NCI-H2171 (cell line): Measurements from ENCODE around the gene R3HDM1.
A peak's percentile ranks its signal among the peaks of the same experiment; 100 is the strongest.
"Not testable (repeated sequence)": the region's sequence is repeated elsewhere in the genome, so short reads cannot be mapped to it uniquely, and the experiment has no call there.

Experiments
- DNase-seq: peaks from one replicate; lab custom pipeline; 2025; lab: John Stamatoyannopoulos, UW

Gene R3HDM1

GRCh38 chr2:135531231-135532197, at the start of gene R3HDM1:
R3HDM1 (plus strand) TSS chr2:135531484; CDS start chr2:135604846, 73,362 bp downstream.
- peak; percentile 99 for DNase-seq

DNA sequence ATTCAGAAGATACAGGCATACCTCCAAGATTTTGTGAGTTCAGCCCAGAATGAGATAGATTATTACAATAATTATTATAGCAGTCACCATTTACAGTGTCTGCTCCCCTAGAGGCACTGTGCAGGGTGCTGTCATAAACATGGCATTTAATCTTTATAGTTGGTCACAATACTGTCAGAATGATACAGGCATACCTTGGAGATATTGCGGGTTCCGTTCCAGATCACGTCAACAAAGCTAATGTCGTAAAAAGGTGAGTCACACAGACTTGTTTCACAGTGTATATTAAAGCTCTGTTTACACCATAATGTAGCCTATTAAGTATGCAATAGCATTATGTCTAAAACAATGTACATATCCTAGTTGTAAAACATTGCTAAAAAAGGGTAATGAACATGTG, 45.8 kb upstream of the R3HDM1 start:
- DNase-seq, result no peak

GRCh38 chr2:135490376-135490775, 40.9 kb upstream of the R3HDM1 start:
- no peak for DNase-seq

GRCh38 chr2:135494503-135494902, 36.8 kb upstream of the R3HDM1 start:
- DNase-seq, result no peak

DNA sequence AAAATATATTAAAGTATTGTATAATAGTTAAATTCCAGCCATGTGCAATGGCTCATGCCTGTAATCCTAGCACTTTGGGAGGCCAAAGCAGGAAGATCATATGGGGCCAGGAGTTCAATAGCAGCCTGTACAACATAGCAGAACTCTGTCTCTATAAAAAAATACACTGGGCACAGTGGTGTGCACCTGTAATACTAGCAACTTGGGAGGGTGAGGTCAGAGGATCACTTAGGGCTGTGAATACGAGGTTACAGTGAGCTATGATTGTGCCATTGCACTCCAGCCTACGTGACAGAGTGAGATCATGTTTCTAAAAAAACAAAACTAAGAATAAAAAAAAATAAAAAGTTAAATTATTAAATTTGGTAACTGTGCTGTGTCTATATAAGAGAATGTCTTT, 36.4 kb upstream of the R3HDM1 start:
- DNase-seq, result no peak

DNA sequence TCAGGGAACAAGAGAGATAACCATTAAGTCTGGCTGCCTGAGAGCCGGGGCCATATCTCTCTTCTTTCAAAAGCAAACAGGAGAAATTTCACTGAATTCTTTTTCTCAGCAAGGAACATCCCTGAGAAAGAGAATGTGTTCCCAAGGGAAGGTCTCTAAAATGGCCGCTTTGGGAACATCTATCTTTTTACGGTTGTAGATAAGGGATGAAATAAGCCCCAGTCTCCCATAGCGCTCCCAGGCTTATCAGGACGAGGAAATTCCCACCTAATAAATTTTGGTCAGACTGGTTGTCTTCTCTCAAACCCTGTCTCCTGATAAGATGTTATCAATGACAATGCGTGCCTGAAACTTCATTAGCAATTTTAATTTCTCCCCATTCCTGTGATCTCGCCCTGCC, 32.7 kb upstream of the R3HDM1 start:
- not testable (repeated sequence) for DNase-seq

GRCh38 chr2:135504811-135505210, 26.5 kb upstream of the R3HDM1 start:
- DNase-seq, result no peak

GRCh38 chr2:135510577-135510976, 20.7 kb upstream of the R3HDM1 start:
- no peak for DNase-seq

DNA sequence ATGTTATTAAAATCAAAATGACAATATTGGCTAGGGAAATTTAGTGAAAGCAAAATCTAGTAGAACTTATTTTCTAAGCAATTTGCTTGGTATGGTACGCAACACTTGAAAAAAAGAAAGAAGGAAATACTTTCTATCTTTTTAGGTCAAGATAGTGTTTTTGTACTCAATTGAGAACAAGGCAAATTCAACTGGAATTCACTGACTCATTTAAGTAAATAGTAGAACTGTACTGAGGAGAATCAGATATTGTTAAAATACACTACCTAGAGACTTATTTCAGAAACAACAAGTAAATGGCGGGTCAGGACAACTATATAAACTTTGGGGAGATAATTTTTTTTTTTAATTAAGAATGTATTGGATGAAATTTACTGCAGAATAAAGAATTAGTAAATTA, 19.2 kb upstream of the R3HDM1 start:
- DNase-seq, result no peak

DNA sequence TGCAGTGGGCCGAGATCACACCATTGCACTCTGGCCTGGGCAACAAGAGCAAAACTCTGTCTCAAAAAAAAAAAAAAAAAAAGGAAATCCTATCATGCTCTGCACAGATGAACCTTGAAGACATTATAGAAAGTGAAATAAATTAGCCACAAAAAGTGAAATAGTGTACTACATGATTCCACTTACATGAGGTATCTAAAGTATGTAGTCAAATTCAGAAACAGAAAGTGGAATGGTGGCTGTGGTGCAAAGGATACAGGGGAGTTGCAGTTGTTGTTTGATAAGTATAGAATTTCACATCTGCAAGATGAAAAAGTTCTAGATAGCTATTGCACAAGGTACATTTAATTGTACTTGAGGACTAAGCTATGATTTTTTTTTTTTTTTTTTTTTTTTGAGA, 5.5 kb upstream of the R3HDM1 start:
- DNase-seq, result no peak

GRCh38 chr2:135528006-135528405, 3.3 kb upstream of the R3HDM1 start:
- DNase-seq, result no peak

DNA sequence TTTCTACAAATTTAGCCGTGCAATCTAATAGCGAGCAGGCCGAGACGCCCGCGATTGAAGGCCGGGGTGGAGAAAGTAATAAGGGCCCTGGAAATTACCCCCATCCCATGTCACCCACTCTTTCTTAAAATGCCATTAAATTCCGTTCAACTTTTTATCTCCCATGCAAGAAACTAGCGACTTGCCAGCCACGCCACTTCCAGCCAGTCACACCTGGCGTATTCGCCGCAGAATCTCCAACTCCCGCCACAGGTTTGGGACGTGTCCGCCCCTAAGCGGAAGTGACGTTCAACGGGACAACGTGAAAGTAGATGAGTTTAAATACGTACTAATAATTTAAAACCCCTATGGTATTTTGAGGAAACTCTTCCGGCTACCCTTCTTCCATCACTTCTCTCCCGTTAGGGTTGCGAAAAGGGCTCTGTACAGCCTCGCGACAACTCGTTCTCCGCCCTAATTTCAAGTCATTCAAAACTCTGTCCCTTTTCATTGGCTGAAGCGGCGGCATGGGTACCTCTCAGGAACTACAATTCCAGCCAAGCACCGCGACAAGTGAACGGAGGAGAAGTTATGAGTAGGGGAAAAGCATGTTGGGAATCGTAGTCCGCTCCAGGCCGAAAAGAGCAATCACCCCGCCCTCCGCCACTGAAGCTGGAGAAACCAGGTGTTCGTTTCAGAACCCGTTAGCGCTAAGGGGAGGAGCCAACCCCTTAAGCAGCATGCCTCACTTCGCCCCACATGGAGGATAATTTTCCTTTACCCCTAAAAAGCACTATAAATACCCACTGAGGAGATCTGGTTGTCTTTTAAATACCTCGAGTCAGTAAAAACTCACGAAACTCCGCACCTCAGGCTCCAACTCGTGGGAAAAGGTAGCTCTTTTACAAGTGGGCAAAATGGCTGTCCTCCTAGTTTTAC, 712 bp upstream of the R3HDM1 start, which contains the start of gene ZRANB3:
Gene ZRANB3, minus strand, starts transcription at position 906 of the 918 bp plus-strand sequence.
- peak; percentile 96 for DNase-seq

DNA sequence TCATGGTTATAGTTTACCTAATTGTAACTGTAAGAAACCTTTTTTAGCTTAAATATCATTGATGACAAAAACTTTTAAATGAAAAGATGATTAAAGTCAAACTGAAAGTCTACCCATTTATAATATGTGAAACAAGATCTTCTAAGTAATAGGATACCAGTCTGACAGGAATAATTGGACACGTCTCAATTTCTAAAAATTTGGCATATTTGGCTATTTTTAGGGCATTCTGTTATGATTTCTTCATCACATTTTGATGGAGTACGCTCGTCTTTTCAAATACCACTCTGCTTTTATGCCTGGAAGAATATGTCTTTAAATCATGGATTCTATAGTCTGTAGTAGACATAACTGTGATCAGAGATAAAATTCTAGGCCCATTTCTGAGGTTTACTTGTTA, 1.3 kb downstream of the R3HDM1 start:
- no peak for DNase-seq

GRCh38 chr2:135533545-135533944, 2.3 kb downstream of the R3HDM1 start:
- DNase-seq, result not testable (repeated sequence)

- DNase-seq, result no peak
These were observed 15.2 kb downstream of the R3HDM1 start for GRCh38 chr2:135546436-135546835.

GRCh38 chr2:135547311-135547710, 16.0 kb downstream of the R3HDM1 start:
- DNase-seq, result no peak

GRCh38 chr2:135551356-135551755, 20.1 kb downstream of the R3HDM1 start:
- no peak for DNase-seq

GRCh38 chr2:135552887-135553286, 21.6 kb downstream of the R3HDM1 start:
- no peak for DNase-seq

GRCh38 chr2:135555311-135555710, 24.0 kb downstream of the R3HDM1 start:
- no peak for DNase-seq

DNA sequence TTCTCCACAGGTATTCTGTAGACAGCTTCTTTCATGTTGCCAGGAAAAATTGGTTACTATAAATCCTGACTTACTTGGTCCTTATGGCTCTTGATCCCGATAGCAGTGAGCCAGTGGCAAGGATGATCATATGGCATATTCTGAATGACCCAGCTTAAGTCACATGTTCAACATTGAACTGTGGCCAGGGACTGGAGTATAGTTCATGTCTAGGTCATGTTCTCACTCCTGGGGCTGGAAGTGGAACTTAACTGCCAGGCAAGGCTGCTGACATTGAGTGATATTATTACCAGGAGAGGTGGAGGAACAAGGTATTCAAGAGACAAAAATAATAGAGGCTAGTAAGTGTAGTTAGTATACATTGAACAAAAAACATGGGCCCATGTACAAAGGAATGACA, 26.2 kb downstream of the R3HDM1 start:
- no peak for DNase-seq

DNA sequence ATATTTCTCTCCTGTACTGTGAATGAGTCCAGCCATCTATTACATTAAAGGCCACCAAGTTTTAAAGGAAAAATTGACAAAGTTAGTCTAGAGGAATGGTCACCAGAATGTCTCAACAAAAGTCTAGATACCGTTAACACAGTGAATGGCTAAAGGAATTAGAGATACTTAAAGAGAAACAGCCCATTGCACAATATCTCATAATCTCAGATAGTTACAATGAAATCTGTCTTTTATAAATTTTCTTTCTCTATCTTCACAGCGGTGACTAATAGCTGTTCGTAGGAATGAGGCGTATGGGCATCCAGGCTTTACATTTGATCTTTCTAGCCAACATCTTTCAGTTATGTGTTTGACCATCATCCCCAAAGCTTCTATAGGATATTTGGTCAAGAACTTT, 30.6 kb downstream of the R3HDM1 start:
- DNase-seq, result no peak

- no peak for DNase-seq
These were observed 32.5 kb downstream of the R3HDM1 start for GRCh38 chr2:135563793-135564192.

GRCh38 chr2:135570884-135571283, 39.6 kb downstream of the R3HDM1 start:
- no peak for DNase-seq
